Activated B cell treated with CpG ODN at 0.5 μM for 24 hours (primary cell): ENCODE data around the gene FBXL7. TPM values are rescaled to one million over a fixed set of nuclear protein-coding genes. Genes with fewer than 3 reads are reported as not detected.

Experiments
- ATAC-seq: fragments of 200-7000 bp; cut with Tn5 transposase; one replicate; pipeline ENCODE4 v1.10.0; 2021; ENCODE audit warnings: low read depth, mild to moderate bottlenecking, moderate library complexity
- CTCF ChIA-PET: fragments of 350-600 bp; sonication (Branson Sonifier 250); formaldehyde crosslinking; loops from one replicate; lab custom pipeline; 2021; ENCODE audit warnings: antibody characterized with exemption; lab: Charles Lee
- POLR2A ChIA-PET: fragments of 350-600 bp; sonication (Branson Sonifier 250); formaldehyde crosslinking; loops from one replicate; lab custom pipeline; 2021; ENCODE audit warnings: antibody characterized with exemption; lab: Charles Lee
- DNase-seq: peaks from one replicate; pipeline ENCODE4 v3.0.0; 2022
- H3K27ac Mint-ChIP-seq: one replicate; pipeline ENCODE4 v1.8.0; 2020; ENCODE audit warnings: mixed read lengths
- H3K27me3 Mint-ChIP-seq: one replicate; pipeline ENCODE4 v1.8.0; 2021; ENCODE audit warnings: mixed read lengths
- H3K36me3 Mint-ChIP-seq: one replicate; pipeline ENCODE4 v1.8.0; 2021; ENCODE audit warnings: low read depth, mixed read lengths
- H3K4me1 Mint-ChIP-seq: one replicate; pipeline ENCODE4 v1.8.0; 2021; ENCODE audit warnings: mixed read lengths
- H3K4me3 Mint-ChIP-seq: one replicate; pipeline ENCODE4 v1.8.0; 2020; ENCODE audit warnings: mild to moderate bottlenecking, mixed read lengths
- H3K9me3 Mint-ChIP-seq: one replicate; pipeline ENCODE4 v1.8.0; 2020; ENCODE audit warnings: mixed read lengths
- intact Hi-C: fragments of 100-400 bp; cut with micrococcal nuclease; formaldehyde crosslinking; loops from one replicate; pipeline ENCODE4 v1.15.1; 2024
- total RNA-seq: library from RNA; stranded (reverse); gene quantifications from 2 replicates; pipeline ENCODE4 v1.2.3, GENCODE V29; 2022
- TF ChIP-seq, protein P1 (sequence below): fragments of 200-600 bp; IDR thresholded peaks from one replicate; pipeline ENCODE4 v1.8.0; 2022; ENCODE audit warnings: antibody characterized with exemption, mild to moderate bottlenecking

FBXL7 gene
- total RNA-seq, 1 donor from 2014 or later, result not detected

DNA sequence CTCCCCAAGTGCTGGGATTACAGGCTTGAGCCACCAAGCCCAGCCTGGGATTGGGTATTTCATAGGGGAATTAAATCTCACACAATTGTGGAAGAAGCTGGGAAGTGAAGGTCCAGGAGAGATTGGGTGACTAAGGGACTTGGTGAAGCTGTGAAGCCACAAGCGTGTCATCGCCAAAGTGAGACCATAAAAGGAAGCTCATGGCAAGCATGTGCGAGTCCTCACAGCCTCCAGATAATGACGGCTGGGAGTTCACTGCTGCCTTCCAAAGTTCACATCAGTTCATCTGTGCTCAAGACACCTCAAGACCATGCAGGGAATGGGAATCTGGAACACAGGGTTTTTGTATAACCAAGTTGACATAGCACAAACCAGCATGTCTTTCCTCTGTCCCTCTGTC lies 469.0 kb downstream of the FBXL7 start:
- ChIA-PET CTCF (no interaction called here), POLR2A (interaction anchor here (0.6 kb wide), 1 partner anchor 1158 kb away, joined by 3 read pairs; no protein-coding TSS in a partner anchor)
- intact Hi-C loops, result no loop called here
- Mint-ChIP-seq H3K9me3 (peaks cover 6% of the 10 kb centered on the region), H3K4me1 (no peaks in the 10 kb centered on the region), H3K27ac (no peak overlapping the region), H3K27me3 (no peaks in the 10 kb centered on the region), H3K36me3 (no peaks in the 10 kb centered on the region), H3K4me3 (no peak overlapping the region)
- TF ChIP-seq, protein P1, sequence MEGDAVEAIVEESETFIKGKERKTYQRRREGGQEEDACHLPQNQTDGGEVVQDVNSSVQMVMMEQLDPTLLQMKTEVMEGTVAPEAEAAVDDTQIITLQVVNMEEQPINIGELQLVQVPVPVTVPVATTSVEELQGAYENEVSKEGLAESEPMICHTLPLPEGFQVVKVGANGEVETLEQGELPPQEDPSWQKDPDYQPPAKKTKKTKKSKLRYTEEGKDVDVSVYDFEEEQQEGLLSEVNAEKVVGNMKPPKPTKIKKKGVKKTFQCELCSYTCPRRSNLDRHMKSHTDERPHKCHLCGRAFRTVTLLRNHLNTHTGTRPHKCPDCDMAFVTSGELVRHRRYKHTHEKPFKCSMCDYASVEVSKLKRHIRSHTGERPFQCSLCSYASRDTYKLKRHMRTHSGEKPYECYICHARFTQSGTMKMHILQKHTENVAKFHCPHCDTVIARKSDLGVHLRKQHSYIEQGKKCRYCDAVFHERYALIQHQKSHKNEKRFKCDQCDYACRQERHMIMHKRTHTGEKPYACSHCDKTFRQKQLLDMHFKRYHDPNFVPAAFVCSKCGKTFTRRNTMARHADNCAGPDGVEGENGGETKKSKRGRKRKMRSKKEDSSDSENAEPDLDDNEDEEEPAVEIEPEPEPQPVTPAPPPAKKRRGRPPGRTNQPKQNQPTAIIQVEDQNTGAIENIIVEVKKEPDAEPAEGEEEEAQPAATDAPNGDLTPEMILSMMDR, result no peak
- DNase-seq, result no peak
- no peak for ATAC-seq

- peaks cover 6% of the 10 kb centered on the region for H3K9me3 Mint-ChIP-seq
- ATAC-seq (no peak), DNase-seq (no peak)
- H3K27ac Mint-ChIP-seq, result no peak overlapping the region
- H3K27me3 Mint-ChIP-seq, result no peaks in the 10 kb centered on the region
- no peaks in the 10 kb centered on the region for H3K36me3 Mint-ChIP-seq
- TF ChIP-seq, protein P1, result no peak
- POLR2A ChIA-PET, result no interaction called here
- H3K4me1 Mint-ChIP-seq, result no peaks in the 10 kb centered on the region
- H3K4me3 Mint-ChIP-seq, result no peak overlapping the region
- CTCF ChIA-PET, result interaction anchor here (1.1 kb wide), 1 partner anchor 9 kb away, joined by 3 read pairs; no protein-coding TSS in a partner anchor
- intact Hi-C loops, result no loop called here
Measured at GRCh38 chr5:15977851-15978250, 477.9 kb downstream of the FBXL7 start.

DNA sequence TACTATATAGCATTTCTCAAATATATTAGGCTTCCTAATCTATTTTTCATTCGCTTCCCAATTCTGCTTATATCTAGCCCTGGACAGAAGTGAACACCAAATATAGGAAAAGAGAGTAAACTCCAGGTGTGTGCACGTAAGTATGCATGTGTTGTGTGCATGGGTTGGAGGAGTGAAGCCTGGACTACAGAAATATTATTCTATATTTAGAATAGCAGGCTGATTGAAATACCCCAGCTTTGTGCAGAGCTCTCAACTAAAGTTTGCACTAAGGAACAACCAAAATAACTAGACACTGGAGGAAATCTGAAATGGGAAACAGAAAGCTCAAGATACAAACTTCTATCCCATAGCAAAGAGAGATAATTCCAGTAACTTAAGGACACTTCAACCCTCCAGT lies 480.9 kb downstream of the FBXL7 start:
- no peaks in the 10 kb centered on the region for H3K27me3 Mint-ChIP-seq
- H3K4me3 Mint-ChIP-seq, result no peak overlapping the region
- ChIA-PET POLR2A (no interaction called here), CTCF (no interaction called here)
- no peak overlapping the region for H3K27ac Mint-ChIP-seq
- intact Hi-C loops, result no loop called here
- no peak for ATAC-seq
- H3K36me3 Mint-ChIP-seq, result no peaks in the 10 kb centered on the region
- no peak for DNase-seq
- H3K4me1 Mint-ChIP-seq, result no peaks in the 10 kb centered on the region
- peaks cover 3% of the 10 kb centered on the region for H3K9me3 Mint-ChIP-seq
- TF ChIP-seq, protein P1, result no peak

DNA sequence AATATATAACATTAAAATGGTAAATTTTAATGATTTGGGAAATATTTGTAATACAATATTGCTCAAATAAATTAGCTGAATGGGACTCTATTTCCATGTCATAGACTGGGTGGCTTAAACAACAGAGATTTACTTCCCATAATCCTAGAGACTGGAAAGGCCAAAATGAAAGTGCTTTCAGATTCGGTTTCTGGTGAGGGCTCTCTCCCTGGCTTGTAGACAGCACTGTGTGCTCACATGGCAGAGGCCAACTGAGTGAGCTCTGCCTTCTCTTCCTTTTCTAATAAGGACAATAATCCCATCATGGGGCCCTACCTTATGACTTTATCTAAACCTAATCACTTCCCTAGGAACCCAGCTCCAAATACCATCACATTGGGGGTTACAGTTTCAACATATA lies 483.4 kb downstream of the FBXL7 start:
- H3K9me3 Mint-ChIP-seq, result no peaks in the 10 kb centered on the region
- no peaks in the 10 kb centered on the region for H3K36me3 Mint-ChIP-seq
- ChIA-PET CTCF (no interaction called here), POLR2A (no interaction called here)
- DNase-seq (no peak), ATAC-seq (no peak)
- H3K27ac Mint-ChIP-seq, result no peak overlapping the region
- TF ChIP-seq, protein P1, result no peak
- intact Hi-C loops, result no loop called here
- H3K4me3 Mint-ChIP-seq, result no peak overlapping the region
- no peaks in the 10 kb centered on the region for H3K27me3 Mint-ChIP-seq
- no peaks in the 10 kb centered on the region for H3K4me1 Mint-ChIP-seq
